22Rv1 (cell line): ENCODE measurements around the gene LRP5.

ENCODE experiments used
- H3K27ac ChIP-seq: fragments of 450-650 bp; 2 replicates; pipeline ENCODE4 v1.5.1; 2017
- CTCF ChIP-seq: fragments of 450-650 bp; IDR thresholded peaks from 2 replicates; pipeline ENCODE4 v1.5.1; 2017; ENCODE audit warnings: mild to moderate bottlenecking
- ZFX ChIP-seq: fragments of 450-650 bp; IDR thresholded peaks from 2 replicates; pipeline ENCODE4 v1.6.1; 2017; ENCODE audit warnings: antibody characterized with exemption, borderline replicate concordance

The LRP5 gene

GRCh38 chr11:68369756-68370155 lies 57.4 kb downstream of the LRP5 start:
- TF ChIP-seq CTCF (no peak), ZFX (no peak)
- H3K27ac ChIP-seq, result no peak overlapping the region

GRCh38 chr11:68370211-68371111 lies 58.1 kb downstream of the LRP5 start:
- no peak for TF ChIP-seq CTCF
- no peak for TF ChIP-seq ZFX
- no peak overlapping the region for H3K27ac ChIP-seq

GRCh38 chr11:68371171-68372041 lies 59.0 kb downstream of the LRP5 start:
- H3K27ac ChIP-seq, result no peak overlapping the region
- TF ChIP-seq CTCF (no peak), ZFX (no peak)

- no peak for TF ChIP-seq CTCF
- no peak for TF ChIP-seq ZFX
- H3K27ac ChIP-seq, result no peak overlapping the region
Measured at GRCh38 chr11:68372114-68372513, 59.7 kb downstream of the LRP5 start.

GRCh38 chr11:68372625-68373024 lies 60.2 kb downstream of the LRP5 start:
- TF ChIP-seq ZFX, result no peak
- H3K27ac ChIP-seq, result no peak overlapping the region

GRCh38 chr11:68373189-68373814 lies 60.9 kb downstream of the LRP5 start:
- TF ChIP-seq ZFX, result no peak
- no peak for TF ChIP-seq CTCF
- no peak overlapping the region for H3K27ac ChIP-seq

GRCh38 chr11:68373815-68374501 lies 61.6 kb downstream of the LRP5 start:
- TF ChIP-seq ZFX (no peak), CTCF (no peak)
- H3K27ac ChIP-seq, result no peak overlapping the region
